ENCODE results near the gene TBC1D8.
"Not testable (repeated sequence)": the region's sequence is repeated elsewhere in the genome, so short reads cannot be mapped to it uniquely, and the experiment has no call there.

GRCh38 chr2:101169822-101170221 is 18.6 kb upstream of the TBC1D8 start:
- TF ChIP-seq CTCF (IDR thresholded peaks at IDR 0.05); ZFX (IDR thresholded peaks at IDR 0.05; ENCODE audit: borderline replicate concordance): not testable (repeated sequence)
